ENCODE results near the gene ACP7.

GRCh38 chr19:39146686-39147450 is 62.7 kb downstream of the ACP7 start:
- TF ChIP-seq POLR2A (IDR thresholded peaks at IDR 0.05) (no peak), CTCF (IDR thresholded peaks at IDR 0.05) (no peak)
